ENCODE data around the gene TSPAN15.

DNA sequence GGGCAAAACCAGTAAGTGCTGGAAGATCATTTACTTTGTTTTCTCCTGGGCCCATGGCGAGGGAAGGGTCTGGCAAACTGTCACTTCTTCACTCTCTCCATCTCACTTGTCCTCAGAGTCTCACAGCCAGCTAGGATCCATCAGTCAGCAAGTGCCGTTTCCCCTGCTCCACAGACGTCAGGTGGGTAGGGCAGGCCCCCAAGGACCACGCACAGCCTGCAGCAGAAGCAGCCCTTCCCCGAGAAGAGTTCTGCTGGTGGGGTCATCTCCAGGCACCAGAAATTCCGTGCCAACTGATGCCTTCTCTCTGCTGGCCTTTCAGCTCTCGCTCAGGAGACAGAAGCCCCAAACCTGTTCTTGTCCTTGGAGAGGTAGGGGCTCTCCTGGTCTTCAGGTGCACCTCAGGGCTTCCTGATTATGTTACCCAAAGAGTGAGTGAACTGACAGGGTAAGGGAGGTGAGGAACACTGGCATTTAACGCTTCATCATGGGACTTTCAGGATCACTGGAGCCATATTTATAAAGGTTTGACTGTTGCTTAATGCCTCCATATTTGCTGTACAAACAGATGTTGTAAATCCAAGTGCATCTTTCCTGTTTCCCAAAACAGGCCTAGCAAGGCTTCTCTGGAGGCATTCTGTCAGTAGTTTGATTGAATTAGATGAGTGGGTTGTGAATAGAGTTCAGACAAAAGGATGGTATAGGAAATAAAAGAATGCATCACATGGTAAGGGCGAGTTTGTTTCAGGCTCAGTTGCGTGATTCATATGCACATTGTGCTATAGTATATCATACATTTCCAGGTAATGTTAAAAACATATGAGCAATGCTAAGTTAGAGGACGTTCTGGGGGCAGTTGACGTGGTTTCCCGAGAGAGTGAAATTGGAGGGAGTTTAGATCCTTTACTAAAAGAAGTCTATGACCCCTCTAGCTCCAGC, 13.7 kb upstream of the TSPAN15 start:
- no peak for TF ChIP-seq SUZ12 (IDR thresholded peaks at IDR 0.05; ENCODE audit: extremely low read depth, insufficient read depth, insufficient read length)
- no peak for TF ChIP-seq ZNF274 (IDR thresholded peaks at IDR 0.05; ENCODE audit: low read depth, low read length)
- no peak for TF ChIP-seq YY1 (IDR thresholded peaks at IDR 0.05; ENCODE audit: insufficient read depth, insufficient read length)
